DMS153 treated with DMSO at 0.1 percent for 48 hours (cell line): ENCODE results near the gene PDE9A.

Experiments used
- DNase-seq: peaks from one replicate; lab custom pipeline; 2025; ENCODE audit not compliant: unreplicated experiment; lab: John Stamatoyannopoulos, UW

Gene PDE9A

GRCh38 chr21:42819861-42820615 lies 166.6 kb downstream of the PDE9A start:
- no peak for DNase-seq

- peak; percentile 11 for DNase-seq
Measured at GRCh38 chr21:42820616-42821465, 167.4 kb downstream of the PDE9A start.
